ENCODE measurements around the gene KRT81. TPM values are rescaled to one million over a fixed set of nuclear protein-coding genes. Genes with fewer than 3 reads are reported as not detected.

Gene KRT81
- total and polyA plus RNA-seq, 2 experiments from 2014 or later: 0.11 to 0.34 TPM

DNA sequence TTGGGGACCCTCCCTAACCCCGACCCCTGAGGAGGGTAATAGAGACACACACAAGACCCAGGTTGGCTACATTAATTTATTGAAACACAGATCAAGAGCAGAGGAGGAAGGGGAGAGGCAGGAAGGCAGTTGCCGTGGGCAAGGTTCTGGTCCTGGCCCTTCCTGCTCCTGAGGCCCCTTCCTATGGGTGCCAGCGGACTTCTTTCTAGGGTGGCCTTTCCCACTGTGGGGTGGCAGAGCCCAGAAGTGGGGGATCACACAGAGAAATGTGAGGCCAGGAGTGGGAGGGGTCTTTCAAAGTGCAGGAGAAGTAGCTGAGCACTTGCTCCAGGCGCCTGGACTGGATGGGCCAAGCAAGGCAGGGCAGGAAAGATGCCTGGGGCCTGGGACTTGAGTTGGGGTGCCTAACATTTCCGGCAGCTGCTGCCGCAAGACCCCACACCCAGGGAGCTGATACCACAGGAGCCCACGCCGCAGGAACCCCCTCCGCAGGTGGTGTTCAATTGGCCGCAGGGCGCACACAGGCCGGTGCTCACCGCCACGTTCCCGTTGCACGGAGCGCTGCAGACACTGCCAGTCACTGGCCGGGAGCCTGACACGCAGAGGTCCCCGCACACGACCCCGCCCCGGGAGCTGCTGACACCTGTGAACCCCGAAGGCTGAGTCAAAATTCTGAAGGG, 5.3 kb downstream of the KRT81 start:
- H3K27me3 ChIP-seq (replicated peaks; ENCODE audit: insufficient read depth): no peaks in the 10 kb centered on the region
- TF ChIP-seq EZH2phosphoT487 (IDR thresholded peaks at IDR 0.05; ENCODE audit: insufficient read depth, low read depth): no peak
- no peak for TF ChIP-seq EZH2 (IDR thresholded peaks at IDR 0.05; ENCODE audit: insufficient read depth, poor library complexity, severe bottlenecking)
- H3K27ac ChIP-seq: no peak overlapping the region
- peaks cover 22% of the 10 kb centered on the region for H3F3A ChIP-seq (ENCODE audit: insufficient read depth)
- H3K4me3 ChIP-seq: no peak overlapping the region
- no peaks in the 10 kb centered on the region for H3K79me2 ChIP-seq (ENCODE audit: insufficient read depth)
- H4K20me1 ChIP-seq (ENCODE audit: insufficient read depth): no peaks in the 10 kb centered on the region
- DNase-seq: no peak
- H3K9ac ChIP-seq: no peak overlapping the region
- 96 to 97% methylated on average over 24 of the region's 24 CpGs for WGBS, 2 experiments (ENCODE audit: low coverage in 1 of 2, low lambda C conversion rate in 2 of 2, missing lambda C conversion rate in 2 of 2)
- H3K4me2 ChIP-seq (ENCODE audit: unreplicated experiment): no peak overlapping the region
- H3K9me2 ChIP-seq (ENCODE audit: insufficient read depth): no peaks in the 10 kb centered on the region
- H3K9me3 ChIP-seq (ENCODE audit: low read depth): no peaks in the 10 kb centered on the region
- H3K36me3 ChIP-seq (ENCODE audit: low read depth): no peaks in the 10 kb centered on the region
- H2AFZ ChIP-seq: no peak overlapping the region
- in situ Hi-C loops (cut with MboI): no loop called here
- peaks cover 25% of the 10 kb centered on the region for H3K4me1 ChIP-seq (ENCODE audit: insufficient read depth)

GRCh38 chr12:52285172-52285745, 6.1 kb downstream of the KRT81 start:
- peak; percentile 79 for DNase-seq
- H3K9ac ChIP-seq: no peak overlapping the region
- TF ChIP-seq EZH2phosphoT487 (IDR thresholded peaks at IDR 0.05; ENCODE audit: insufficient read depth, low read depth) (0 out of 2 replicates have a peak, but pooled peaks have one; percentile 35), EZH2 (IDR thresholded peaks at IDR 0.05; ENCODE audit: insufficient read depth, poor library complexity, severe bottlenecking) (no peak)
- in situ Hi-C loops (cut with MboI): no loop called here
- no peaks in the 10 kb centered on the region for H3K27me3 ChIP-seq (replicated peaks; ENCODE audit: insufficient read depth)
- H3K9me3 ChIP-seq (ENCODE audit: low read depth): no peaks in the 10 kb centered on the region
- H3K4me3 ChIP-seq: no peak overlapping the region
- no peaks in the 10 kb centered on the region for H3K9me2 ChIP-seq (ENCODE audit: insufficient read depth)
- no peak overlapping the region for H2AFZ ChIP-seq
- H3K4me2 ChIP-seq (ENCODE audit: unreplicated experiment): no peak overlapping the region
- peak overlapping the region; percentile 53 for H3K27ac ChIP-seq
- H3K36me3 ChIP-seq (ENCODE audit: low read depth): no peaks in the 10 kb centered on the region
- WGBS, 2 experiments (ENCODE audit: low coverage in 1 of 2, low lambda C conversion rate in 2 of 2, missing lambda C conversion rate in 2 of 2): 33 to 34% methylated on average over 2 of the region's 2 CpGs
- peaks cover 26% of the 10 kb centered on the region for H3F3A ChIP-seq (ENCODE audit: insufficient read depth)
- H4K20me1 ChIP-seq (ENCODE audit: insufficient read depth): no peaks in the 10 kb centered on the region
- H3K4me1 ChIP-seq (ENCODE audit: insufficient read depth): peaks cover 30% of the 10 kb centered on the region
- H3K79me2 ChIP-seq (ENCODE audit: insufficient read depth): no peaks in the 10 kb centered on the region

GRCh38 chr12:52284562-52285171, 6.7 kb downstream of the KRT81 start:
- Histone ChIP-seq H3K9ac (no peak overlapping the region), H4K20me1 (ENCODE audit: insufficient read depth) (no peaks in the 10 kb centered on the region), H3K27me3 (replicated peaks; ENCODE audit: insufficient read depth) (no peaks in the 10 kb centered on the region), H3K4me2 (ENCODE audit: unreplicated experiment) (no peak overlapping the region), H3K9me3 (ENCODE audit: low read depth) (no peaks in the 10 kb centered on the region), H3K79me2 (ENCODE audit: insufficient read depth) (no peaks in the 10 kb centered on the region), H3K4me3 (no peak overlapping the region), H3K4me1 (ENCODE audit: insufficient read depth) (peaks cover 35% of the 10 kb centered on the region), H3K36me3 (ENCODE audit: low read depth) (no peaks in the 10 kb centered on the region), H3K27ac (peak overlapping the region; percentile 53), H2AFZ (no peak overlapping the region), H3F3A (ENCODE audit: insufficient read depth) (peaks cover 31% of the 10 kb centered on the region), H3K9me2 (ENCODE audit: insufficient read depth) (no peaks in the 10 kb centered on the region)
- no peak for DNase-seq
- 65 to 66% methylated on average over 4 of the region's 4 CpGs for WGBS, 2 experiments (ENCODE audit: low coverage in 1 of 2, low lambda C conversion rate in 2 of 2, missing lambda C conversion rate in 2 of 2)
- in situ Hi-C loops (cut with MboI): no loop called here
- TF ChIP-seq EZH2 (IDR thresholded peaks at IDR 0.05; ENCODE audit: insufficient read depth, poor library complexity, severe bottlenecking): no peak
- TF ChIP-seq EZH2phosphoT487 (IDR thresholded peaks at IDR 0.05; ENCODE audit: insufficient read depth, low read depth): no peak

- H2AFZ ChIP-seq: no peak overlapping the region
- no peaks in the 10 kb centered on the region for H3K9me3 ChIP-seq (ENCODE audit: low read depth)
- no peaks in the 10 kb centered on the region for H3K79me2 ChIP-seq (ENCODE audit: insufficient read depth)
- in situ Hi-C loops (cut with MboI): no loop called here
- H4K20me1 ChIP-seq (ENCODE audit: insufficient read depth): no peaks in the 10 kb centered on the region
- peak overlapping the region; percentile 92 for H3K9ac ChIP-seq
- 7 to 15% methylated on average over 4 of the region's 4 CpGs for WGBS, 2 experiments (ENCODE audit: low coverage in 1 of 2, low lambda C conversion rate in 2 of 2, missing lambda C conversion rate in 2 of 2)
- TF ChIP-seq EZH2phosphoT487 (IDR thresholded peaks at IDR 0.05; ENCODE audit: insufficient read depth, low read depth): 0 out of 2 replicates have a peak, but pooled peaks have one; percentile 10
- no peak for TF ChIP-seq EZH2 (IDR thresholded peaks at IDR 0.05; ENCODE audit: insufficient read depth, poor library complexity, severe bottlenecking)
- peaks cover 47% of the 10 kb centered on the region for H3K4me1 ChIP-seq (ENCODE audit: insufficient read depth)
- no peaks in the 10 kb centered on the region for H3K27me3 ChIP-seq (replicated peaks; ENCODE audit: insufficient read depth)
- peak overlapping the region; percentile 68 for H3K4me2 ChIP-seq (ENCODE audit: unreplicated experiment)
- no peaks in the 10 kb centered on the region for H3K36me3 ChIP-seq (ENCODE audit: low read depth)
- DNase-seq: peak; percentile 98
- peaks cover 37% of the 10 kb centered on the region for H3F3A ChIP-seq (ENCODE audit: insufficient read depth)
- peak overlapping the region; percentile 22; the same call in 1 of the 2 replicates for H3K4me3 ChIP-seq
- H3K27ac ChIP-seq: peak overlapping the region; percentile 100
- H3K9me2 ChIP-seq (ENCODE audit: insufficient read depth): no peaks in the 10 kb centered on the region
Observed at GRCh38 chr12:52280796-52281560, 10.4 kb downstream of the KRT81 start.
